GM19351 (cell line): ENCODE results near the gene FGF22.
"Not testable (repeated sequence)": the region's sequence is repeated elsewhere in the genome, so short reads cannot be mapped to it uniquely, and the experiment has no call there.

Experiments used
- ATAC-seq: cut with Tn5 transposase; IDR thresholded peaks from one replicate; pipeline ENCODE4 v1.9.1; 2021; ENCODE audit warnings: mild to moderate bottlenecking, moderate library complexity; ENCODE audit not compliant: unreplicated experiment

The FGF22 gene

GRCh38 chr19:607301-608154 lies 32.2 kb upstream of the FGF22 start:
- ATAC-seq: no peak

GRCh38 chr19:608155-609003 lies 31.3 kb upstream of the FGF22 start:
- ATAC-seq: no peak

GRCh38 chr19:609004-609346 lies 30.7 kb upstream of the FGF22 start:
- ATAC-seq: no peak

- no peak for ATAC-seq
Observed at GRCh38 chr19:610071-610800, 29.4 kb upstream of the FGF22 start.

GRCh38 chr19:610801-611480 lies 28.7 kb upstream of the FGF22 start:
- no peak for ATAC-seq

- no peak for ATAC-seq
Observed at GRCh38 chr19:611481-611868, 28.2 kb upstream of the FGF22 start.

GRCh38 chr19:612941-613340 lies 26.7 kb upstream of the FGF22 start:
- no peak for ATAC-seq

GRCh38 chr19:613732-614567 lies 25.7 kb upstream of the FGF22 start:
- ATAC-seq: no peak

- ATAC-seq: no peak
Observed at GRCh38 chr19:615619-616018, 24.1 kb upstream of the FGF22 start.

GRCh38 chr19:616062-616700 lies 23.5 kb upstream of the FGF22 start:
- ATAC-seq: no peak

GRCh38 chr19:616747-617526 lies 22.7 kb upstream of the FGF22 start:
- no peak for ATAC-seq

- no peak for ATAC-seq
Observed at GRCh38 chr19:617551-618246, 22.0 kb upstream of the FGF22 start.

- ATAC-seq: no peak
Observed at GRCh38 chr19:618247-618619, 21.4 kb upstream of the FGF22 start.

GRCh38 chr19:618674-619285 lies 20.9 kb upstream of the FGF22 start:
- no peak for ATAC-seq

- ATAC-seq: no peak
Observed at GRCh38 chr19:619286-620002, 20.2 kb upstream of the FGF22 start.

GRCh38 chr19:620166-620862 lies 19.4 kb upstream of the FGF22 start:
- no peak for ATAC-seq

GRCh38 chr19:621191-621590 lies 18.5 kb upstream of the FGF22 start:
- ATAC-seq: not testable (repeated sequence)
